CD4-positive, alpha-beta T cell treated with Interleukin-17A for 1 hour (primary cell): ENCODE results near the gene UBR3.
"Not testable (repeated sequence)": the region's sequence is repeated elsewhere in the genome, so short reads cannot be mapped to it uniquely, and the experiment has no call there.

Experiments used
- DNase-seq: peaks from one replicate; pipeline ENCODE4 v3.0.0-alpha.2; 2020

UBR3 gene

GRCh38 chr2:170070778-170071177 is 243.5 kb downstream of the UBR3 start:
- no peak for DNase-seq

GRCh38 chr2:170073288-170073687 is 246.0 kb downstream of the UBR3 start:
- no peak for DNase-seq

- DNase-seq: no peak
These were observed 248.9 kb downstream of the UBR3 start for GRCh38 chr2:170076189-170076588.

- DNase-seq: no peak
These were observed 250.7 kb downstream of the UBR3 start for GRCh38 chr2:170077830-170078569.

GRCh38 chr2:170084820-170085491 is 257.7 kb downstream of the UBR3 start:
- no peak for DNase-seq

- DNase-seq: no peak
These were observed 258.9 kb downstream of the UBR3 start for GRCh38 chr2:170086117-170086688.

- DNase-seq: no peak
These were observed 259.6 kb downstream of the UBR3 start for GRCh38 chr2:170086751-170087412.

GRCh38 chr2:170087413-170087793 is 260.1 kb downstream of the UBR3 start:
- DNase-seq: no peak

- no peak for DNase-seq
These were observed 261.5 kb downstream of the UBR3 start for GRCh38 chr2:170088776-170089175.

- DNase-seq: no peak
These were observed 263.0 kb downstream of the UBR3 start for GRCh38 chr2:170090229-170090628.

GRCh38 chr2:170091436-170091835 is 264.2 kb downstream of the UBR3 start:
- DNase-seq: no peak

GRCh38 chr2:170092436-170093060 is 265.3 kb downstream of the UBR3 start:
- no peak for DNase-seq

- no peak for DNase-seq
These were observed 268.1 kb downstream of the UBR3 start for GRCh38 chr2:170095380-170095779.

GRCh38 chr2:170098626-170099312 is 271.5 kb downstream of the UBR3 start:
- no peak for DNase-seq

- no peak for DNase-seq
These were observed 274.5 kb downstream of the UBR3 start for GRCh38 chr2:170101789-170102188.

GRCh38 chr2:170106102-170106840 is 279.0 kb downstream of the UBR3 start:
- DNase-seq: no peak

- DNase-seq: no peak
These were observed 286.1 kb downstream of the UBR3 start for GRCh38 chr2:170113168-170113894.

GRCh38 chr2:170115501-170116229 is 288.4 kb downstream of the UBR3 start:
- no peak for DNase-seq

- DNase-seq: no peak
These were observed 291.4 kb downstream of the UBR3 start for GRCh38 chr2:170118641-170119040.

GRCh38 chr2:170119326-170119725 is 292.1 kb downstream of the UBR3 start:
- DNase-seq: not testable (repeated sequence)
